Calu3 (cell line): Measurements from ENCODE around the gene TXNDC16. TPM values are rescaled to one million over a fixed set of nuclear protein-coding genes. Genes with fewer than 3 reads are reported as not detected.
A peak's percentile ranks its signal among the peaks of the same experiment; 100 is the strongest.

ENCODE experiments used
- BruUV-seq: library from RNA; stranded (reverse); fragments of 400-500 nt; replicated peaks from 2 replicates; lab custom pipeline; 2021; lab: Mats Ljungman, UMichigan
- CTCF ChIA-PET: fragments of 300-600 bp; sonication (Branson Sonifier 250); formaldehyde crosslinking; loops from one replicate; lab custom pipeline; 2022; ENCODE audit warnings: antibody characterized with exemption; lab: Charles Lee
- DNase-seq: peaks from one replicate; pipeline ENCODE4 v3.0.0; 2022
- H3K27ac Mint-ChIP-seq: one replicate; pipeline ENCODE4 v1.8.0; 2022; ENCODE audit warnings: mixed read lengths; ENCODE audit not compliant: unreplicated experiment
- H3K27me3 Mint-ChIP-seq: one replicate; pipeline ENCODE4 v1.8.0; 2022; ENCODE audit warnings: mixed read lengths; ENCODE audit not compliant: unreplicated experiment
- H3K36me3 Mint-ChIP-seq: one replicate; pipeline ENCODE4 v1.8.0; 2022; ENCODE audit warnings: mild to moderate bottlenecking, moderate library complexity, mixed read lengths; ENCODE audit not compliant: insufficient read depth, unreplicated experiment
- H3K4me1 Mint-ChIP-seq: one replicate; pipeline ENCODE4 v1.8.0; 2022; ENCODE audit warnings: mild to moderate bottlenecking, low read depth, mixed read lengths; ENCODE audit not compliant: unreplicated experiment
- H3K4me3 Mint-ChIP-seq: one replicate; pipeline ENCODE4 v1.8.0; 2022; ENCODE audit warnings: mild to moderate bottlenecking, low read depth, moderate library complexity, mixed read lengths; ENCODE audit not compliant: unreplicated experiment
- H3K9me3 Mint-ChIP-seq: one replicate; pipeline ENCODE4 v1.8.0; 2022; ENCODE audit warnings: low read depth, mixed read lengths; ENCODE audit not compliant: unreplicated experiment
- CTCF ChIP-seq: fragments of 200-600 bp; IDR thresholded peaks from one replicate; pipeline ENCODE4 v1.8.0; 2022; ENCODE audit warnings: antibody characterized with exemption; ENCODE audit not compliant: unreplicated experiment
- intact Hi-C: fragments of 100-400 bp; cut with micrococcal nuclease; formaldehyde crosslinking; loops from one replicate; pipeline ENCODE4 v1.10.0; 2022; ENCODE audit not compliant: unreplicated experiment
- total RNA-seq: library from RNA; stranded (reverse); gene quantifications from 2 replicates; pipeline ENCODE4 v1.2.3, GENCODE V29; 2022

Gene TXNDC16
- total RNA-seq, 1 experiment from 2014 or later, result 3.5 TPM

GRCh38 chr14:52553671-52554575 lies 1.6 kb upstream of the TXNDC16 start:
- peaks cover 17% of the 10 kb centered on the region for H3K4me1 Mint-ChIP-seq
- H3K27ac Mint-ChIP-seq, result peak overlapping the region; percentile 81
- peaks cover 29% of the 10 kb centered on the region for H3K36me3 Mint-ChIP-seq
- intact Hi-C loops, result loop anchor here (10.0 kb wide), 3 partner anchors 151 to 401 kb away; partner anchors contain the start of genes FERMT2 and PSMC6
- peak overlapping the region; percentile 93 for H3K4me3 Mint-ChIP-seq
- TF ChIP-seq CTCF, result no peak
- no peaks in the 10 kb centered on the region for H3K9me3 Mint-ChIP-seq
- BruUV-seq, result TSS peak; percentile 55
- CTCF ChIA-PET, result interaction anchor here (0.5 kb wide), 1 partner anchor 509 kb away, joined by 3 read pairs; no protein-coding TSS in a partner anchor
- H3K27me3 Mint-ChIP-seq, result no peaks in the 10 kb centered on the region
- DNase-seq, result peak; percentile 79

- H3K27me3 Mint-ChIP-seq, result no peaks in the 10 kb centered on the region
- peaks cover 17% of the 10 kb centered on the region for H3K4me1 Mint-ChIP-seq
- peak; percentile 29 for DNase-seq
- peak overlapping the region; percentile 93 for H3K4me3 Mint-ChIP-seq
- CTCF ChIA-PET, result interaction anchor here (1.0 to 1.5 kb wide), 2 partner anchors 10 to 66 kb away, joined by 3 to 7 read pairs; no protein-coding TSS in a partner anchor
- H3K9me3 Mint-ChIP-seq, result no peaks in the 10 kb centered on the region
- BruUV-seq, result no TSS peak
- TF ChIP-seq CTCF, result no peak
- H3K27ac Mint-ChIP-seq, result peak overlapping the region; percentile 81
- intact Hi-C loops, result loop anchor here (10.0 kb wide), 3 partner anchors 152 to 402 kb away; partner anchors contain the start of genes FERMT2 and PSMC6
- H3K36me3 Mint-ChIP-seq, result peaks cover 29% of the 10 kb centered on the region
These were observed 831 bp upstream of the TXNDC16 start for GRCh38 chr14:52553002-52553670.

GRCh38 chr14:52551696-52552062 lies 626 bp downstream of the TXNDC16 start:
- no peaks in the 10 kb centered on the region for H3K27me3 Mint-ChIP-seq
- H3K4me3 Mint-ChIP-seq, result peak overlapping the region; percentile 93
- BruUV-seq, result TSS peak; percentile 51
- peaks cover 17% of the 10 kb centered on the region for H3K4me1 Mint-ChIP-seq
- intact Hi-C loops, result loop anchor here (10.0 kb wide), 3 partner anchors 153 to 403 kb away; partner anchors contain the start of genes FERMT2 and PSMC6
- peak overlapping the region; percentile 73 for H3K27ac Mint-ChIP-seq
- no peaks in the 10 kb centered on the region for H3K9me3 Mint-ChIP-seq
- H3K36me3 Mint-ChIP-seq, result peaks cover 29% of the 10 kb centered on the region
- no peak for TF ChIP-seq CTCF
- no peak for DNase-seq
- CTCF ChIA-PET, result interaction anchor here (0.6 to 1.5 kb wide), 3 partner anchors 9 to 887 kb away, joined by 3 to 7 read pairs (median 4); no protein-coding TSS in a partner anchor

- H3K27me3 Mint-ChIP-seq, result no peaks in the 10 kb centered on the region
- no TSS peak for BruUV-seq
- intact Hi-C loops, result loop anchor here (10.0 kb wide), 3 partner anchors 154 to 404 kb away; partner anchors contain the start of genes FERMT2 and PSMC6
- DNase-seq, result no peak
- H3K4me1 Mint-ChIP-seq, result peaks cover 17% of the 10 kb centered on the region
- peak overlapping the region; percentile 93 for H3K4me3 Mint-ChIP-seq
- CTCF ChIA-PET, result interaction anchor here (0.6 to 1.5 kb wide), 2 partner anchors 8 to 887 kb away, joined by 4 to 7 read pairs; no protein-coding TSS in a partner anchor
- H3K9me3 Mint-ChIP-seq, result no peaks in the 10 kb centered on the region
- peaks cover 29% of the 10 kb centered on the region for H3K36me3 Mint-ChIP-seq
- H3K27ac Mint-ChIP-seq, result peak overlapping the region; percentile 73
- no peak for TF ChIP-seq CTCF
These were observed 1.1 kb downstream of the TXNDC16 start for GRCh38 chr14:52551205-52551604.
